HepG2 (cell line): Measurements from ENCODE around the gene ENO3. TPM values are rescaled to one million over a fixed set of nuclear protein-coding genes. Genes with fewer than 3 reads are reported as not detected.

Experiments used
- ERF ChIP-seq: IDR thresholded peaks from 2 replicates; pipeline ENCODE4 v1.6.1; 2018; ENCODE audit warnings: missing biosample characterization, missing genetic modification reagents
- NR2F6 ChIP-seq, 2 experiments: IDR thresholded peaks; 2 replicates each; pipeline ENCODE4 v1.6.1; 2016; ENCODE audit warnings: antibody characterized with exemption in 1 of 2, mild to moderate bottlenecking in 1 of 2
- PAXIP1 ChIP-seq: sonication (generic); formaldehyde crosslinking; conservative IDR thresholded peaks from 2 replicates; pipeline ENCODE4 v1.4.0; 2020; ENCODE audit warnings: mild to moderate bottlenecking, missing genetic modification reagents, moderate library complexity
- PLRG1 ChIP-seq: fragments of 450-650 bp; conservative IDR thresholded peaks from 2 replicates; pipeline ENCODE4 v1.6.1; 2016
- POGK ChIP-seq: sonication (generic); formaldehyde crosslinking; conservative IDR thresholded peaks from 2 replicates; pipeline ENCODE4 v1.8.0; 2022; ENCODE audit warnings: mild to moderate bottlenecking, moderate library complexity, missing genetic modification reagents
- SOX5 ChIP-seq: IDR thresholded peaks from 2 replicates; pipeline ENCODE4 v1.6.1; 2016; ENCODE audit warnings: borderline replicate concordance
- TFDP1 ChIP-seq: IDR thresholded peaks from 2 replicates; pipeline ENCODE4 v1.6.1; 2016; ENCODE audit warnings: missing compliant biosample characterization, missing genetic modification reagents, borderline replicate concordance
- TMF1 ChIP-seq: sonication (generic); formaldehyde crosslinking; IDR thresholded peaks from 2 replicates; pipeline ENCODE4 v1.8.1; 2022; ENCODE audit warnings: low read depth, missing genetic modification reagents
- ZBTB7A ChIP-seq: sonication (generic); formaldehyde crosslinking; IDR thresholded peaks from 2 replicates; pipeline ENCODE4 v1.8.0; 2022; ENCODE audit warnings: mild to moderate bottlenecking, missing genetic modification reagents
- ZFP1 ChIP-seq: IDR thresholded peaks from 2 replicates; pipeline ENCODE4 v1.6.1; 2016
- ZMAT3 ChIP-seq: sonication (generic); formaldehyde crosslinking; conservative IDR thresholded peaks from 2 replicates; pipeline ENCODE4 v1.7.0; 2021; ENCODE audit warnings: missing genetic modification reagents
- ZNF292 ChIP-seq: sonication (generic); formaldehyde crosslinking; IDR thresholded peaks from 2 replicates; pipeline ENCODE4 v1.8.1; 2022; ENCODE audit warnings: mild to moderate bottlenecking, low read depth, missing genetic modification reagents, borderline replicate concordance
- ZNF574 ChIP-seq: sonication (generic); formaldehyde crosslinking; IDR thresholded peaks from 2 replicates; pipeline ENCODE4 v1.4.0; 2020; ENCODE audit warnings: missing genetic modification reagents
- ZNF879 ChIP-seq: sonication (generic); formaldehyde crosslinking; IDR thresholded peaks from 2 replicates; pipeline ENCODE4 v1.8.1; 2023; ENCODE audit warnings: missing genetic modification reagents
- polyA plus RNA-seq, 8 experiments: library from polyadenylated mRNA; depleted of rRNA in 3 of 8; stranded (reverse) in 7 of 8; unstranded in 1 of 8; fragments of >200 nt; fragmentation: Illumina TruSeq in 4 of 8; extraction: Trizol in 4 of 8; gene quantifications; 2 replicates each; pipeline versions ENCODE4 v1.2.1 to v1.2.3, GENCODE V29; 2011 to 2016; ENCODE audit warnings: low read depth in 4 of 8, missing spikeins in 1 of 8, mixed read lengths in 1 of 8; ENCODE audit not compliant: insufficient read depth in 1 of 8
- total RNA-seq, 5 experiments: library from RNA; depleted of rRNA; stranded (reverse); fragments of >200 nt; fragmentation: Illumina TruSeq; extraction: Trizol; gene quantifications; 2 replicates each; pipeline ENCODE4 v1.2.3, GENCODE V29; 2016; ENCODE audit warnings: low read depth in 1 of 5
- TF ChIP-seq, protein P1 (sequence below): sonication (generic); formaldehyde crosslinking; conservative IDR thresholded peaks from 2 replicates; pipeline ENCODE4 v1.4.0; 2020; ENCODE audit warnings: missing genetic modification reagents

ENO3 gene
- total and polyA plus RNA-seq, 2 of the 13 experiments (the other 11 are each of a cell fraction or from before 2014, with no cell fraction given): 59.8 to 69.8 TPM

GRCh38 chr17:4986951-4987766 is 36.2 kb downstream of the ENO3 start, which contains the start of gene CAMTA2 (continued):
- TF ChIP-seq POGK (peak; percentile 94), NR2F6 (IDR thresholded peaks at IDR 0.05) (peak; percentile 65), NR2F6 (CRISPR knock-in tag; IDR thresholded peaks at IDR 0.05) (peak; percentile 66; the same call in 1 of the 2 replicates), PLRG1 (no peak), ERF (CRISPR knock-in tag) (peak; percentile 81), ZMAT3 (CRISPR knock-in tag) (0 out of 2 replicates have a peak, but pooled peaks have one; percentile 71), ZBTB7A (CRISPR knock-in tag) (peak; percentile 96), PAXIP1 (CRISPR knock-in tag) (peak; percentile 38; the same call in 1 of the 2 replicates), TFDP1 (peak; percentile 83; the same call in 1 of the 2 replicates), ZNF292 (CRISPR knock-in tag) (0 out of 2 replicates have a peak, but pooled peaks have one; percentile 22), ZNF879 (CRISPR knock-in tag) (0 out of 2 replicates have a peak, but pooled peaks have one; percentile 37), TMF1 (CRISPR knock-in tag) (0 out of 2 replicates have a peak, but pooled peaks have one; percentile 41), ZFP1 (0 out of 2 replicates have a peak, but pooled peaks have one; percentile 21), SOX5 (CRISPR knock-in tag) (no peak), ZNF574 (peak; percentile 99)
- TF ChIP-seq, protein P1, sequence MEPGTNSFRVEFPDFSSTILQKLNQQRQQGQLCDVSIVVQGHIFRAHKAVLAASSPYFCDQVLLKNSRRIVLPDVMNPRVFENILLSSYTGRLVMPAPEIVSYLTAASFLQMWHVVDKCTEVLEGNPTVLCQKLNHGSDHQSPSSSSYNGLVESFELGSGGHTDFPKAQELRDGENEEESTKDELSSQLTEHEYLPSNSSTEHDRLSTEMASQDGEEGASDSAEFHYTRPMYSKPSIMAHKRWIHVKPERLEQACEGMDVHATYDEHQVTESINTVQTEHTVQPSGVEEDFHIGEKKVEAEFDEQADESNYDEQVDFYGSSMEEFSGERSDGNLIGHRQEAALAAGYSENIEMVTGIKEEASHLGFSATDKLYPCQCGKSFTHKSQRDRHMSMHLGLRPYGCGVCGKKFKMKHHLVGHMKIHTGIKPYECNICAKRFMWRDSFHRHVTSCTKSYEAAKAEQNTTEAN (CRISPR knock-in tag): no peak; the same call in 1 of the 2 replicates
